HL-60 (cell line): Measurements from ENCODE around the gene FOCAD.

Source experiments
- DNase-seq, 2 experiments: peaks; one replicate each; pipeline ENCODE4 v3.0.0-alpha.2; 2010 to 2020; ENCODE audit warnings: low read depth in 1 of 2, low spot score in 1 of 2
- H3K27ac ChIP-seq: fragments of 250-450 bp; sonication (Bioruptor Pico); replicated peaks from 2 replicates; pipeline ENCODE4 v1.5.1; 2020; ENCODE audit warnings: mild to moderate bottlenecking, moderate library complexity
- H3K27me3 ChIP-seq: fragments of 250-450 bp; sonication (Bioruptor Pico); 2 replicates; pipeline ENCODE4 v1.5.1; 2021; ENCODE audit warnings: mild to moderate bottlenecking, moderate library complexity; ENCODE audit not compliant: insufficient read depth, poor library complexity, severe bottlenecking
- H3K4me3 ChIP-seq: replicated peaks from 2 replicates; pipeline ENCODE4 v1.5.1; 2011; ENCODE audit warnings: mild to moderate bottlenecking, control low read depth, low read length; ENCODE audit not compliant: insufficient read depth
- CTCF ChIP-seq: IDR thresholded peaks from one replicate; pipeline ENCODE4 v1.5.1; 2011; ENCODE audit warnings: low read length, control low read depth, inconsistent platforms; ENCODE audit not compliant: insufficient read depth
- GABPA ChIP-seq: IDR thresholded peaks from 2 replicates; pipeline ENCODE4 v1.6.1; 2012; ENCODE audit warnings: low read depth
- POLR2AphosphoS5 ChIP-seq: IDR thresholded peaks from 2 replicates; pipeline ENCODE4 v1.6.1; 2012; ENCODE audit warnings: low read depth
- REST ChIP-seq: IDR thresholded peaks from 2 replicates; pipeline ENCODE4 v1.6.1; 2012; ENCODE audit warnings: low read depth; ENCODE audit not compliant: insufficient replicate concordance
- SPI1 ChIP-seq: IDR thresholded peaks from 2 replicates; pipeline ENCODE4 v1.6.1; 2012; ENCODE audit warnings: low read depth, mild to moderate bottlenecking, borderline replicate concordance

Gene FOCAD

GRCh38 chr9:21015129-21015815 lies 331.2 kb downstream of the FOCAD start:
- no peak overlapping the region for H3K27ac ChIP-seq
- DNase-seq, result no peak
- no peak overlapping the region for H3K4me3 ChIP-seq
- TF ChIP-seq SPI1 (no peak), POLR2AphosphoS5 (no peak), CTCF (no peak), GABPA (no peak), REST (no peak)
- no peaks in the 10 kb centered on the region for H3K27me3 ChIP-seq

- no peak for DNase-seq
Measured at GRCh38 chr9:21015995-21016394, 331.9 kb downstream of the FOCAD start.

GRCh38 chr9:21016701-21017491 lies 332.8 kb downstream of the FOCAD start:
- no peak for DNase-seq
- TF ChIP-seq REST, result no peak
- TF ChIP-seq GABPA, result no peak

More at GRCh38 chr9:21015995-21016394, 331.9 kb downstream of the FOCAD start:
- H3K27ac ChIP-seq, result no peak overlapping the region
- H3K27me3 ChIP-seq, result no peaks in the 10 kb centered on the region
- no peak overlapping the region for H3K4me3 ChIP-seq
- peak; percentile 20; the same call in 1 of the 2 replicates for TF ChIP-seq SPI1
- TF ChIP-seq CTCF, result no peak

GRCh38 chr9:21018177-21018576 lies 334.1 kb downstream of the FOCAD start:
- no peak for DNase-seq
- Histone ChIP-seq H3K27ac (no peak overlapping the region), H3K27me3 (no peaks in the 10 kb centered on the region), H3K4me3 (no peak overlapping the region)
- TF ChIP-seq POLR2AphosphoS5 (no peak), REST (no peak), GABPA (no peak), SPI1 (no peak), CTCF (no peak)

More at GRCh38 chr9:21016701-21017491, 332.8 kb downstream of the FOCAD start:
- H3K27ac ChIP-seq, result no peak overlapping the region
- H3K4me3 ChIP-seq, result no peak overlapping the region
- H3K27me3 ChIP-seq, result no peaks in the 10 kb centered on the region
